Renal pelvis (tissue), 4 donors: Measurements from ENCODE around the gene NADK. TPM values are rescaled to one million over a fixed set of nuclear protein-coding genes. Genes with fewer than 3 reads are reported as not detected.
"Not testable (repeated sequence)": the region's sequence is repeated elsewhere in the genome, so short reads cannot be mapped to it uniquely, and the experiment has no call there.

Source experiments
- DNase-seq: peaks from one replicate; pipeline ENCODE4 v3.0.0-alpha.2; 2013
- polyA plus RNA-seq, 3 donors: library from polyadenylated mRNA; unstranded; fragments of 120-200 nt; gene quantifications; one replicate each; pipeline ENCODE4 v1.2.1, GENCODE V29; 2013; ENCODE audit not compliant: insufficient read length in 3 of 3

The NADK gene
- polyA plus RNA-seq, 3 donors = 49.2 to 52.8 (median 49.6) TPM

DNA sequence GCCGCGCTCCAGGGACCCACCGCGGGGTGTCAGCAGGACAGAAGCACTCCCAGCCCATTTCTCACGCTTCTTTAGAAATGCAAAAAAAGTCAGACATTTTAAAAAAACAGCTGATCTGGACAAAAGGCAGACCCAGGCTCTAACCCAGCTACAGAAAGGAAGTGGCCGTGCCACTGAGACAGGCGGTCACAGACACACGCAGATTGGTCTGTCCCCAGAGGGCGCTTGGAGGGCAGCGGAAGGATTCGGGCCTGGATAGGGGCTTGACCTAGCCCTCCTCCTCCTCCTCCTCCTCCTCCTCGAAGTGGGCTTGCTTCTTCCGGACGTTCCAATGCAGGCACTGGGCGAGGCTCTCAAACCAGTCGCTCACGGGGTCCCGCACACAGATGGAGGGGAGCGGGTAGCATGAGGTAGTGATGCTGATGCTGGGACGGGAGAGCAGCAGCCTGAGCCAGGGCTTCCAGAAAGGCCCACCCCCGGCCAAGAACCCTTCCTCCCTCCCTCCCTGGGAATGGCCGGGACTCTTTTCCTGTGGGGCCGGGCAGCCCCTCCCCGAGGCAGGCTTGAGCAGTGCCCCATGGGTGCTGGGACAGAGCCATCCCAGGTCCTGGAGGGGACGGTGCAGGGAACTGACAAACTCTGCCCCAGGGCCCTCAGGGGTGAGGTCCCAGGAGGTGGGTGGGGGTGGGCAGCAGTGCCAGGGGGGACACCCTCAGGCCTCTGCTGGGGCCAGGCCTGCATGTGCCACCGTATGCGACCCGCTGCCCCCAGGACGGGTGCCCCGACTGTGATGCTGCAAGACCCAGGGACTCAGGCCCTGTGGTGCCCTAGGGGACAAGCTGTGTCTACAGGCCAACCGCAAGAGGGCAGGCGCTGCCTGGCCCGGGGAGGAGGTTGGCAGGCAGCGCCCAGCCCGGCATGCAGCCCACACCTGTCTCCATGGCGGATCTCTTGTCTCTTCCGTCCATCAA lies 25.3 kb downstream of the NADK start:
- no peak for DNase-seq

GRCh38 chr1:1752190-1752589 lies 26.1 kb downstream of the NADK start:
- no peak for DNase-seq

- DNase-seq = not testable (repeated sequence)
Measured at GRCh38 chr1:1749941-1750340, 28.3 kb downstream of the NADK start.

DNA sequence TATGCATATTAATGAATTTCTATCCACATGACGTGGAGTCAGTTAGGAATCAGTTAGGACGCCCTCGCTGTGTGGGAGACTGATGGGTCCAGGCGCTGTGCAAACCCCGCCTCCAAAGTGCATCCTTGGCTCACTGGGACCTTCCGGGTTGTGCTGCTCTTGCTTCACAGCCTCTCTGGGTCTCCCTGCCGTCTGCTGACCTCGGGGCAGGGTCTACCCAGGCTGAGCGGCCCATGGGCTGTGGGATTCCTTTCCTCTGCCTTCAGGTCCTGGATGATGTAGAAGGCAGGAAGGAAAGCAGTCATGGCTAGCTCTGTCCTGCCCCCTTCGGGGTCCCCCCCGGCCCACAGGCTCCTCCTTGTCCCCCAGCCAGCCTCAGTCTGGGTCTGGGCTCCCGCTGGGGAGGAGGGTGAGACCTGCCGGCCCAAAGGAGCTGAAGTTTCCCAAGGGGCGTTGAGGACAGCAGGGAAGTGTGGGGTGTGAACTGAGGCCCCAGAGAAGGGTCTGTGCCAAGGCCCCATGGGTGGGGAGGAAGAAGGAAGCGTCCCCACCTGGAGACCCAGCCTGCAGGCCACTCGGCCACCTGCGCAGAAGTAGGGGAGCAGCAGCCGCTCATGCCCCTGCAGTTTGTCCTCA lies 29.5 kb downstream of the NADK start:
- no peak for DNase-seq

DNA sequence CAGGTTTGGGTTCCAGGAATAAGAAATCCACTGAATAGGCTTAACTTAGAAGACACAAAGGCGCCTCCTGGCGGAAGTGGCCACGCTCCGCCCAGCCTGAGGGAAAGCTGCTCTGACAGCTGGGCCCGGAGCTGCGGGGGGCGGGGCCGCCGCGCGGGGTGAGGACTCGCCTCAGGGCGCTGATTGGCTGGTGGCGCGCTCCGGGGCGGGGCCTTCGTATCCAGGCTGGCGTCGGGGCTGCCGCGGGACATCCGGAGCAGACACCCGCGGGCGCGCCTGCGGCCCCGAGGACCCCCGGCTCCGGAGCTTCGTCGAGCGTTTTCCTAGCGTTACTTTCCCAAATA lies 31.7 kb downstream of the NADK start:
- DNase-seq = not testable (repeated sequence)

DNA sequence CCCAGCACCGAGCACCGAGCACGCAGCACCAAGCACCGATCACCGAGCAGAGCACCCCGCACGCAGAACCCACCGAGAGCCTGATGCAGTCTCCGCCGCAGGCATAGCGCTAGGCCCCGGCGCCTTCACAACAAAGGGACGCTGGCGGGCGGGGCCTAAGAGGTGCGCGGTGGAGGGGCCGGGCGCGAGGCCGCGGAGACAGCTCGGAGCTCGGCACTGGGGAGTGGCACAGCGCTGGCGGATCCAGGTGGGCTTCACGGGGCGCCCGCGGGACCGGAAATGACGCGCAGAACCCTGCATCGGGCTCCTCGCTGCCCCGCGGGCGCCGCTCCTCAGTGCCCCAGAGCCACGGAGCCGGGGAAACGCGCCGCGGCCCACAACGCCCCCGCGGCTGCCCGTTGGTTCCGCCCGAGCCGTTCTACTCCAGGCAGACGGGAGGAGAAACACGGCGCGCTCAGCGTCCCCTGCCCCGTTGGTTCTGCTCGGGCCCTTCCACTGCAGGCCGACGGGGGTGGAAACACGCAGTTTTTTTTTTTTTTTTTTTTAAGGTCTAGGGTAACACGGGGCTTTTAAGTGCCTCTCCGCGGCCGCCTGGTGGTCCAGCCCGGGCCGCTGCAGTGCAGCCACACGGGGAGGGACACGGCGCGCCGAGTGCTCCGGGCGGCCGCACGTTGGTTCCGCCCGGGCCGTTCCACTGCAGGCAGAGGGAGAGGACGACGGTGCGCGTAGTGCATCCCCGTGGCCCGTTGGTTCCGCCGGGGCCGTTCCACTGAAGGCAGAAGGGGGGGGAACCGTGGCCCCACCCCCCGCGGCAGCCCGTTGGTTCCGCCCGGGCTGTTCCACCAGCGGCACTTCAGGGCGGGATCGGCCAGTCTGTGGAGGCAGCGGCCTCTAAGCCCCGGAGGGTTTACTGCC lies 32.4 kb downstream of the NADK start:
- DNase-seq = peak; percentile 55

- not testable (repeated sequence) for DNase-seq
Measured at GRCh38 chr1:1742529-1742928, 35.7 kb downstream of the NADK start.

DNA sequence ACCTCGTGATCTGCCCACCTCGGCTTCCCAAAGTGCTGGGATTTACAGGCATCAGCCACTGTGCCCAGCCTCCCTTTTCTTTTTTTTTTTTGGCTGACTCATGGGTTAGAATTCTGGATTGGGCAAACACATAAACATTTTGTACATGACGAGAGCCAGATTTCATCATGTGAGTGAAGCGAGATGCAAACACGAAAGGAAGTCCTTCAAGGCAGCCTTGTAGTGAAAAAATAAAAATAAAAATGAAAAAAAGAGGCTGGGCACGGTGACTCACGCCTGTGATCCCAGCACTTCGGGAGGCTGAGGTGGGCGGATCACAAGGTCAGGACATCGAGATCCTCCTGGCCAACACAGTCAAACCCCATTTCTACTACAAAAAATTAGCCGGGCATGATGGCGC lies 37.3 kb downstream of the NADK start:
- DNase-seq = not testable (repeated sequence)

GRCh38 chr1:1738799-1739337 lies 39.4 kb downstream of the NADK start:
- not testable (repeated sequence) for DNase-seq

DNA sequence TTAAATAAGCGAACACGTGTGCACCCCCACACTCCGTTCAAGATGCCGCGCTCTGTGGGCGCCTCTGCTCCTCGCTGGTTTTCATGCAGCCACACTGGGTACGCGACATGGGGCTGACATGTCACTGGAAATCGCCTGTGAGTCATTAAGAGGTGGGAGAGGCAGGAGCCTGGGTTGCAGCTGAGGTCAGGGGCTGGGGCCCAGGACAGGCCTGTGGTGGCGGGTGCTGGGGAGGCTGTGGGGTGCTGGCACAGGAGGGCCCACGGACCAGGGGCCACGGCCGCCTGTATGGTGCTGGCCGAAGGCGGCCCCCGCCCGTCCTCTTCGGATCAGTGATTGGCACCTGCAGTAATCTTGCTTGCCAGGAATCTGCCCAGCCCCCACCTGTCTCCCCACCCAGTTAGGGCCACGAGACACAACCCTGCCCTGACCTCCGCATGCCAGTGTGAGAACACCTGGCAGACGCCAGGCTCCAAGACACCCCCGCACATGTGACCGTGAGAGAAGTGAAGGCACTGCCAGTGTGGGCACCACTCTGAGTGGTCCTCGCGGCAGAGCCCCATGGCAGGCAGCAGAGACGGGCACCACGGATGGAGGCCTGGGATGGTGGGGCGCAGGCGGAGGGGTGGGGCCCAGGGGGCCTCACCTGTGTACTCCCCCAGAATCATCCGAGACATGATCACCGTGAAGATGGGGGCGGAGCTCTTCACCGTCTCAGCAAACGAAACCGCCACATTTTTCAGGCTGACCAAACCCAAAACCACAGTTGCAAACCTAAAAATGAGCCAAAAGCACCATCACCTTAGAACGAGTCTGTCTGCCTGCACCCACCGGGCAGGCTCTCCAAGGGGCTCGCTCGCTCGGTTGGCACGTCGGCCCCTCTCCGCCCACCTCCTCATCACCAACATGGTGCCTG lies 40.3 kb downstream of the NADK start:
- not testable (repeated sequence) for DNase-seq

GRCh38 chr1:1732381-1732780 lies 45.9 kb downstream of the NADK start:
- no peak for DNase-seq

DNA sequence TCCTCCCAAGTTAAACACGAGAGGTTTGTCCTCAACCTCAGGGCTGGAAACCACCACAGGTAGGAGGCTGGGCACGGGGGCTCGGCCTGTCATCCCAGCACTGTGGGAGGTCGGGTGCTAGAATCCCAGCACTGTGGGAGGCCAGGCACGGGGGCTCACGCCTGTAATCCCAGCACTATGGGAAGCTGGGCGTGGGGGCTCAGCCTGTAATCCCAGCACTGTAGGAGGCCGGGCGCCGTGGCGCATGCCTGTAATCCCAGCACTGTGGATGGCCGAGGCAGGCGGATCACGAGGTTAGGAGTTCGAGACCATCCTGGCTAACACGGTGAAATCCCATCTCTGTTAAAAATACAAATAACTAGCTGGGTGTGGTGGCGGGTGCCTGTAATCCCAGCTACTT lies 47.4 kb downstream of the NADK start:
- DNase-seq = no peak

DNA sequence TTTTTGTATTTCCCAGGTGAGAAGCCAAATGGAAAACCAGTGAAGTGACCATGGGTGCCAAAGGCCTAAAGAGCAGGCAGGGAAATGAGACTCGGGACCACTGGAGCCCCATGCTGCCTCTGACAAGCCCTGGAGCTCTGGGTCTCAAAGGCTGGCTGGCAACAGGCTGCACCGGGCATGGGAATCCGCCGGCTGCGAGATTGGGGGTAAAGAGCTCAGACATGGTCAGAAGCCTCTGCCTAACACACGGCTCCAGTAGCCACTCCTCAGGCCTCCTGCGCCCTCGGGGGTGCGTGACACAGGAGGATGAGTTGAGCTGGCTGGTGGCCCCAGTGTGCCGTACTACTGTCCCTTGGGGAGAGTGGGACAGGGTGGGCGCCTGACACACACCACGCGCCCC lies 48.0 kb downstream of the NADK start:
- not testable (repeated sequence) for DNase-seq

GRCh38 chr1:1729116-1729816 lies 49.0 kb downstream of the NADK start:
- DNase-seq = not testable (repeated sequence)

GRCh38 chr1:1728308-1729005 lies 49.8 kb downstream of the NADK start:
- DNase-seq = not testable (repeated sequence)

DNA sequence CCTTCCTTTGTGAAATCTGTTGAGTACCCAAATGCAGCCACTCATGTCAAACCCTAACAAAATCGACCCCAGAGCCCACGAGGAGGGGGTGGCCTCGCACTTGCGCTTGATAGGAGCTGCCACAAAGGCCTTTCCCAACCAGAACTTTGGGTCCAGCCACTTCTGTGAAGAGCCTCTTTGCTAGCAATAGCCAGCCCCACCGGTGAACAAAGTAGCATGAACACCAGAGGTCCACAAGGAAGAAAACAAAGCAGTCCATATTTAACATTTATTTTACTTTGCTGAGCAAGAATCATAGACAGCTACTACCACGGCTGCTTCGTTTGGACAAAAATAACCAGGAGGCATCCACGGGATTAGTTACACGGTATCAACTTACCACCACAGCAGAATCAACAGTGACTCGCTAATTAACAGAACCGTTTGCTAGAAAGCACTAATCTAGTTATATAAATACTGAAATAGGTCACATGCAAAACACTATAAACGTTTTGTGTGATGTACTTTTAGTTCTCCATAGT lies 51.1 kb downstream of the NADK start:
- DNase-seq = not testable (repeated sequence)

- not testable (repeated sequence) for DNase-seq
Measured at GRCh38 chr1:1726088-1726487, 52.2 kb downstream of the NADK start.

DNA sequence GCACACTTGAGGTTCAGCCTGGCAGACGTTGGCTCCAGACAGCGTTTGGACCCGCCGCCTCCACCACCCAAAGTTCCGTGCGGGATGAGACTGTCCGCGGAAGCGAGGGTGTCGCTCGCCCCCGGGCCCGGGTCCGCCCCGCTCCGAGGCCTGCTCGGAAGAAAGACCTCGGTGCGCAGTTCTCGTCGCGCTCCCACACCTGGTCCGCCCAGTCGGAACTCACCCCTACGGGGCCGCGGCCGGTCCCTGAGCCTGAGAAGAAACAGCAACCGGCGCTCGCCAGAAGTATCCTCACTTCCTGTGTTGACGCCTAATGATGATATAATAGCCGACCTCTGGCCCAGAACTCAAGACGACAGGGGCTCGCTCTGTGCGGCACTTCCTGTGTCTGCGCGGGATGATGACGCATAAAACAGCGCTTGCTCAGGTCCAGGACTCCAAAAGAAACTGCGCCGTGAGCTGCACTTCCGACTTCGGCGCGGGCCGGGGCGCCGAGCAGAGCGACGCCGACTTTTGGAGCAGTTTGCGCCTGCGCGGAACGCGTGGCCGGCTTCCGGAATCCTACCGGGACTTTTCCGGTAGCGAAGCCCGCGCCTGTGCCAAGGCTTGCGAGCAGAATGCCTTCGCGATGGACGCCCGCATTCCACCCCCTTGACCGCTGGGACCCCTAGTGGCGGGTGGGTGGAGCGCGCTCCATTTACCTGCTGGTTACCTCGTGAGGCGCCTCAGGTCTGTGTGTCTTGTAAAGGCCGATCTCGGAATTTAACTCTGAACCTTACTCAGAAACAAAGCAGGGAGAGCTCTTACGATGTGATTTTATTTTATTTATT lies 54.0 kb downstream of the NADK start, which contains the start of gene CDK11A:
Gene CDK11A (minus strand): TSS at position 323 of the 830 bp plus-strand sequence. CDS start 1,539 bp downstream, outside the sequence.
- peak; percentile 100 for DNase-seq
